Nephron (organoid): Measurements from ENCODE around the gene TBC1D16.

ENCODE experiments used
- H3K27ac Mint-ChIP-seq, 3 experiments: 2 replicates each; pipeline ENCODE4 v1.8.0; 2020; ENCODE audit warnings: mixed read lengths in 3 of 3, mild to moderate bottlenecking in 2 of 3, moderate library complexity in 1 of 3
- H3K27me3 Mint-ChIP-seq: 2 replicates; pipeline ENCODE4 v1.8.0; 2021; ENCODE audit warnings: low read depth, mild to moderate bottlenecking, moderate library complexity, mixed read lengths
- H3K36me3 Mint-ChIP-seq: 2 replicates; pipeline ENCODE4 v1.8.0; 2020; ENCODE audit warnings: low read depth, mixed read lengths
- H3K4me1 Mint-ChIP-seq: 2 replicates; pipeline ENCODE4 v1.8.0; 2020; ENCODE audit warnings: mixed read lengths
- H3K4me3 Mint-ChIP-seq, 3 experiments: 2 replicates each; pipeline ENCODE4 v1.8.0; 2020; ENCODE audit warnings: mild to moderate bottlenecking in 3 of 3, mixed read lengths in 3 of 3, moderate library complexity in 2 of 3
- H3K9me3 Mint-ChIP-seq: 2 replicates; pipeline ENCODE4 v1.8.0; 2020; ENCODE audit warnings: mixed read lengths
- TF ChIP-seq, protein P1 (sequence below), 3 experiments: fragments of 200-600 bp; sonication (generic); IDR thresholded peaks; one replicate each; pipeline ENCODE4 v1.5.0; 2021; ENCODE audit warnings: antibody characterized with exemption in 3 of 3; ENCODE audit not compliant: unreplicated experiment in 3 of 3

TBC1D16 gene

DNA sequence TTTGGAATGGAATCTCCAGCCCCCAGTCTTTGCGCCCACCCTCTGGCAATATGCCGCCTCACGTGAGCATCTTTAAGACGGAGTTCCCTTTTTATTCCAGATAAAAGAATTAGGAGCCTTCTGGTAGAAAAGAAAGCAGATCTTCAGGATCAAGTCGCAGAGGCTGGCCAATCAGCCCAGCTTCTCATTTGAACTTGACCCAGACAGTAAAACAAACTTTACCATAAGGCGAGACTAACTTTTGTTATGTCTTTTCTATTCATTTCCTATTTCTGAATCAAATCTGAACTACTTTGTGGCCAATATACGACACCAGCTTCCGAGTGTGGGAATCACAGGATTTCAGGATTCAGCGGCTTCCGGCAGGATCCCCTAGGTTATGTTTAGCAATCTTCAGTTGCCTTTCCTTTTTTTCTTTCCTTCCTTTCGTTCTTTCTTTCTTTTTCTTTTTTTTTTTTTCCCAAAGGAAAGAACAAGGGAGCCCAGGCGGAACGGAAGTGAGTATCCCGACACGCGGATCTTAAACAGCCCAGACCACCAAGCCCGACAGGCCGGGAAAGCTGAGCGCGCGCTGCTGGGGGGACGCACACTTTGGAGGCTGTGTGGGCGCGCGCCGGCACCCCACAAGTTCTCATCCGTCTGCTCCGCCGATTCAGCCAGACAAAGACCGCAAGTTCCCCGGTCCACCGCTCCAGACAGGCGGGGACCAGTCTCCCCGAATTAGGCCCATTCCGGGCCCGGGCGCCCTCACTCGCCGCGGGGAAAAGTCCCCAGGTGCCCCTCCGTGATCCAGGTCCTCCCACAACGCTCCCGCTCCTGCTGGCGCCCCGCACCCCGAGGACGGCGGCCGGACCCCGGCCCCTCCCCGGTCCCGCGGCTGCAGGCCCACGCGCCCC is 633 bp downstream of the TBC1D16 start:
- Mint-ChIP-seq H3K27me3 (no peaks in the 10 kb centered on the region), H3K9me3 (no peaks in the 10 kb centered on the region), H3K4me3 (peak overlapping the region; percentile 95 to 97 (median 95)), H3K36me3 (peaks cover 10% of the 10 kb centered on the region), H3K4me1 (peaks cover 43% of the 10 kb centered on the region), H3K27ac (peak overlapping the region; percentile 93 to 98 (median 98))
- TF ChIP-seq, protein P1, sequence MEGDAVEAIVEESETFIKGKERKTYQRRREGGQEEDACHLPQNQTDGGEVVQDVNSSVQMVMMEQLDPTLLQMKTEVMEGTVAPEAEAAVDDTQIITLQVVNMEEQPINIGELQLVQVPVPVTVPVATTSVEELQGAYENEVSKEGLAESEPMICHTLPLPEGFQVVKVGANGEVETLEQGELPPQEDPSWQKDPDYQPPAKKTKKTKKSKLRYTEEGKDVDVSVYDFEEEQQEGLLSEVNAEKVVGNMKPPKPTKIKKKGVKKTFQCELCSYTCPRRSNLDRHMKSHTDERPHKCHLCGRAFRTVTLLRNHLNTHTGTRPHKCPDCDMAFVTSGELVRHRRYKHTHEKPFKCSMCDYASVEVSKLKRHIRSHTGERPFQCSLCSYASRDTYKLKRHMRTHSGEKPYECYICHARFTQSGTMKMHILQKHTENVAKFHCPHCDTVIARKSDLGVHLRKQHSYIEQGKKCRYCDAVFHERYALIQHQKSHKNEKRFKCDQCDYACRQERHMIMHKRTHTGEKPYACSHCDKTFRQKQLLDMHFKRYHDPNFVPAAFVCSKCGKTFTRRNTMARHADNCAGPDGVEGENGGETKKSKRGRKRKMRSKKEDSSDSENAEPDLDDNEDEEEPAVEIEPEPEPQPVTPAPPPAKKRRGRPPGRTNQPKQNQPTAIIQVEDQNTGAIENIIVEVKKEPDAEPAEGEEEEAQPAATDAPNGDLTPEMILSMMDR (IDR thresholded peaks at IDR 0.05; ENCODE audit: unreplicated experiment in 3 of 3): no peak

DNA sequence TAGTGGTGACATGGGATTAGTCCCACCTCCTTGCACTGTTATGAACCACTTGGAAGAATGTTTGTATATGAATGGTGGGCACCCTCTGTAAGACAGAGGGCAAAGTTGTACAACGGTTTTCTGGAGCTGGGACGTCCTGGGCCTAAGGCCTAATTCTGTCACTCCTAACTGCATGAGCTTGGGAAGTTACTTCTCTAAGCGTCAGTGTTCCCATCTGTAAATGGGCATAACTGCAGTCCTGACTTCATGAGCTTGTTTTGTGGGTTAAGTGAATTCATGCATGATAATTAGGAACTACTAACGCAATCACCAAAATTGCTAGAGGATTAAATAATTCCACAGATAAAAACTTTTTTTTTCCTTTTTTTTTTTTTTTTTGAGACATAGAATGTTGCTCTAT is 1.8 kb downstream of the TBC1D16 start:
- peaks cover 8% of the 10 kb centered on the region for H3K36me3 Mint-ChIP-seq
- H3K27me3 Mint-ChIP-seq: no peaks in the 10 kb centered on the region
- TF ChIP-seq, protein P1 (IDR thresholded peaks at IDR 0.05; ENCODE audit: unreplicated experiment in 3 of 3): no peak
- peaks cover 55% of the 10 kb centered on the region for H3K4me1 Mint-ChIP-seq
- no peaks in the 10 kb centered on the region for H3K9me3 Mint-ChIP-seq
- H3K27ac Mint-ChIP-seq: no peak overlapping the region
- peak overlapping the region; percentile 95 to 97 (median 95) for H3K4me3 Mint-ChIP-seq

DNA sequence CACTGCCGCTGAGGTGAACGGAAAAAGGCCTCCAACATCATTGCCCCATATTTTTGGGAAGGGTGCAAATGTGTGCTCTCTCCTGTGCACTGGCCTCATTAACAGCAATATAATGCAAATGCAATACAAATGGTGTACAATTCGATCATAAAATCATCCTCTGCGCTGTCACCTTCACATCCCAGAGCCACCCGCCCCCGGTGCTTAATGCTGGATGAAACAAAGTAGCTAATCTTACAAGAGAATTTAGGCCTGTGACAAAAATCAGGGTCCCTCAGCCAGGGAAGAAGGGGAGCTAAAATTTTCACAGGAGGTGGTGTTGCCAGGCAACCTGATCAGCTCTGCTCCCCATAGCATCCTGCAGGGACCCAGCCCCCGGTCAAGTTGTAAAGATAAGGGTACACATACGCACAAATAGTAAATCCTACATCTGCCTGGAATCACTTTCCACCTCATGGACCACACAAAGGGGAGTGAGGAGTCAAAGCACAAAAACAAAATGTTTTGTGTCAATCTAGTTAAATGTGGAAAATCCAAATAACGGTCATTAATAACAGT is 3.0 kb downstream of the TBC1D16 start:
- H3K27me3 Mint-ChIP-seq: no peaks in the 10 kb centered on the region

DNA sequence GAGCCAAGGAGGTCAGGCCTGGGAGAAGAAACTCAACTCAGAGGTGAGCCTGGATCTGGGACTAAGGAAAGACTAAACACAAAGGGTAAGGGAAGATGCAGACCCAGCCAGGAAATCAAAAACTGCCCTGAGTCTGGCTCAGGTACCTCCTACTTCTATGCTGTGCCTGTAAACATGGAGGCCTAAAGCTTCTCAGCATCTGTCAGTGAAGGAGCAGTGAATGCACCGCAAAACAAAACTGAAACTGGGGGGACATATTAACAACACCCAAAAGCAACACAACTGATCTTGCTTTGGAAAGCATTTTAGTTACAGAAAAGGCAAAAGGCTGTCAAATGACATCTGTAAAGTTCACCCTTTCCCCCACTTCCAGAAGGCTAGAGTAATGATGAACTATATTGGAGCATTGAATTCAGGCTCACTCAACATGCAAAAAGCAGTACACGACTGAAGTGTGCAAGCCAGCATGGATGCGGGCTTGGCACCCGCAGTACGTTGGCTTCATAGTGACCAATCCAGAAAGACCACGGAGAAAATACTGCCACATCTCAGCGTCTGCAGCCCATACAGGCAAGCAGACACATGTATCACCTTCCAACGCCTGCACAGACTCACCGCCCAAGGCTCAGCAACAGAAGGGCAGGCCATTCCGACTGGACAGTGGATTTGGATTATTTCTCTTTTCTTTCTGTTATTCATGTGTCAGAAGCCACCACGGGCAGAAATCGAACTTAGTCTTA is 3.8 kb downstream of the TBC1D16 start:
- H3K9me3 Mint-ChIP-seq: no peaks in the 10 kb centered on the region

More for the DNA sequence above, 3.0 kb downstream of the TBC1D16 start:
- Mint-ChIP-seq H3K4me3 (peak overlapping the region; percentile 55 to 65 (median 62)), H3K9me3 (no peaks in the 10 kb centered on the region), H3K4me1 (peaks cover 62% of the 10 kb centered on the region), H3K36me3 (peaks cover 5% of the 10 kb centered on the region), H3K27ac (peak overlapping the region in 1 of 3 experiments; percentile 32)
- TF ChIP-seq, protein P1 (IDR thresholded peaks at IDR 0.05; ENCODE audit: unreplicated experiment in 3 of 3): no peak

DNA sequence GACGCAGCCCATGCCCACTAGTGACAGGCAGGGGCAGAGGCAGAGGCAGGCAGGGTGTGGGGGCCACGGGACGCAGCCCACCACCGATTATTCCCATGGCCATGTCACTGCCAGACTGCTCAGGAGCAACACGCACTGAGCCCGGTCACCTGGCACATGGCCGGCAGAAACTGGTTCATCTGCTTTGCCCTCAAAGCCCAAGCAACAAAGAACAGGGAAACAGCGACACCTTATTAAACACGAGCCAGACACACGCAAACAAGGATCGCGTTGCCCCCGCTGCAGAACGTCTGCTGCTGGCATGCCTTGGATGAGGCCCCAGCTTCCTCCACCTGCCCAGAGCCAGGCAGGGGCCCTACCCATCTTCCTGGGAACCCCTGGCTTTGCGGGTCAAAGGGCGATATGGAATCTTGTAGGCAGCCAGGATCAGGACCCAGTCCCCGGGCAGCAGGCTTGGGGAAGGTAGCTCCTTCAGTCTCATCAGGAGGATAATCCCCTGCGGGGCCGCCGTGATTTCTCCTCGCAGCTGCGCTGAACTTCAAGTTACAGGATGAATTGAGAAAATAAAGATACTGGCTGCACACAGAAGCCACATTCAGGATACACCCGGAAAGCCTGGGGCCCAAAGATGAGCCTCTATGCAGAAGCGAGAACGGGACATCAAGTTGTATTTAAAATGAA is 4.8 kb downstream of the TBC1D16 start:
- Mint-ChIP-seq H3K27me3 (no peaks in the 10 kb centered on the region), H3K27ac (peak overlapping the region; percentile 26 to 42 (median 27)), H3K4me3 (peak overlapping the region in 1 of 3 experiments; percentile 65), H3K9me3 (no peaks in the 10 kb centered on the region), H3K36me3 (peaks cover 5% of the 10 kb centered on the region), H3K4me1 (peaks cover 71% of the 10 kb centered on the region)
- TF ChIP-seq, protein P1 (IDR thresholded peaks at IDR 0.05; ENCODE audit: unreplicated experiment in 3 of 3): no peak

More for the DNA sequence above, 3.8 kb downstream of the TBC1D16 start:
- Mint-ChIP-seq H3K27ac (peak overlapping the region; percentile 24 to 42 (median 27)), H3K27me3 (no peaks in the 10 kb centered on the region), H3K4me3 (peak overlapping the region; percentile 46 to 65 (median 53)), H3K36me3 (peaks cover 5% of the 10 kb centered on the region), H3K4me1 (peaks cover 61% of the 10 kb centered on the region)
- TF ChIP-seq, protein P1 (IDR thresholded peaks at IDR 0.05; ENCODE audit: unreplicated experiment in 3 of 3): no peak
